GM18861 (cell line): Measurements from ENCODE around the gene BLVRB.
"Not testable (repeated sequence)": the region's sequence is repeated elsewhere in the genome, so short reads cannot be mapped to it uniquely, and the experiment has no call there.

Experiments used
- ATAC-seq: cut with Tn5 transposase; IDR thresholded peaks from one replicate; pipeline ENCODE4 v1.9.1; 2021; ENCODE audit not compliant: unreplicated experiment

The BLVRB gene

GRCh38 chr19:40489882-40490230, 24.3 kb upstream of the BLVRB start:
- no peak for ATAC-seq

GRCh38 chr19:40486017-40486416, 20.5 kb upstream of the BLVRB start:
- no peak for ATAC-seq

DNA sequence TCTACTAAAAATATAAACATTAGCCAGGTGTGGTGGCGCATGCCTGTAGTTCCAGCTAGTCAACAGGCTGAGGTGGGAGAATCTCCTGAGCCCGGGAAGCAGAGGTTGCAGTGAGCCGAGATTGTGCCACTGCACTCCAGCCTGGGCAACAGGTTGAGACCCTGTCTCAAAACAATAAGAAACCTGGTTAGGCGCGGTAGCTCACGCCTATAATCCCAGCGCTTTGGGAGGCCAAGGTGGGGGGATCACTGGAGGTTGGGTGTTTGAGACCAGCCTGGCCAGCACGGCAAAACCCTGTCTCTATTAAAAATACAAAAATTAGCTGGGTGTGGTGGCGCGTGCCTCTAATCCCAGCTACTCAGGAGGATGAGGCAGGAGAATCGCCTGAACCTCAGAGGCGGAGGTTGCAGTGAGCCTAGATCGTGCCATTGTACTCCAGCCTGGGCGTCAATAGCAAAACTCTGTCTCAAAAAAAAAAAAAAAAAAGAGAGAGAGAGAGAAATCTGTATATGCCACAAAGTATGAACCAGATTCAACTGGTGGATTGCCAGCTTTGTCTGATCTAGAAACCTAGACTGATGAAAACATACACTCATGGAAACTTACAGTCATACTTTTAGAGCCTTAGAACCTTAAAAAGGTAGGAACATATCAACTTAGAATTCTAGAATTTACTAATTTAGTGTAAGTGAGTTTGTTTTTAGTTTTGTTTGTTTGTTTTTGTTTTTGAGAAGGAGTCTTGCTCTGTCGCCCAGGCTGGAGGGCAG, 10.5 kb upstream of the BLVRB start:
- ATAC-seq, result not testable (repeated sequence)

DNA sequence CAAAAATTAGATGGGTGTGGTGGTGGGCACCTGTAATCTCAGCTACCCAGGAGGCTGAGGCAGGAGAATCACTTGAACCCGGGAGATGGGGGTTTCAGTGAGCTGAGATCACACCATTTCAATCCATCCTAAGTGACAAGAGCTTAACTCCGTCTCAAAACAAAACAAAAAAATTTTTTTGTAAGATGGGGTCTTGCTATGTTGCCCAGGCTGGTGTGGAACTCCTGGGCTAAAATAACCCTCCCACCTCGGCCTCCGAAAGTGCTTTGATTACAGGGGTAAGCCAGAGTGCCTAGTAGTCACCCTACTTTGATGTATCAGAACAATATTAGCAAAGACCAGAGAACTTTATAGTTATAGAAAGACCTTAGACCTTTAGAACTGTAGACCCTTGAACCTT, 9.2 kb upstream of the BLVRB start:
- no peak for ATAC-seq

DNA sequence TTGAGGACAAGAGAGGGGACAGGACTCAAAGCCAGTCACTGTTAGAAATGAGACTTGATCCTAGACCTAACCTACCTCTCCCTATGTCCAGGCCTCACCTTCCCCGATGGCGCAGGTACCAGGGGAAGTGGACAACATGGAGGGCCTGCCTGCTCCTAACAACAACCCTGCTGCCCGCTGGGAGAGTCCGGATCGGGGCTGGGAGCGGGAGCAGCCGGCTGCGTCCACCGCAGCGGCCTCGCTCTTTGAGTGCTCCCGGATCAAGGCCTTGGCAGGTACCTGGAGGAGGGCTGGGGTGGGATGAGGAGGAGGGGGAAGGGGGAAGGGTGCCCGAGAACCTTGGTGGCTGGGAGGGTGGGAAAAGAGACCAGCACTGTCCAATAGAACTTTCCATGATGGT, 7.0 kb upstream of the BLVRB start:
- no peak for ATAC-seq

DNA sequence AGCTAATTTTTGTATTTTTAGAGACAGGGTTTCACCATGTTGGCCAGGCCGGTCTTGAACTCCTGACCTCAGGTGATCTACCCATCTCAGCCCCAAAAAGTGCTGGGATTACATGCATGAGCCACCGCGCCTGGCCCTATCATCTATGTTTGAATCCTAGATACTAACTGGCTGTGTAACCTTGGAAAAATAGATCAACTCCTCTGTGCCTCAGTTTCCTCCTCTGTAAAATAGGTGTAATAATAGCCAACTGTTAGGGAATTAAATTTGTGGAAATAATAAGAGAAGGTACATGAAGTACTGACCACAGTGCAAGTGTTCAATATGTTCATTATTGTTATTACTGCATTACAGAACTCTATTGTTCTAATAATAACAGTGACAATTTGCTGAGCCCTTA, 5.6 kb upstream of the BLVRB start:
- no peak for ATAC-seq

DNA sequence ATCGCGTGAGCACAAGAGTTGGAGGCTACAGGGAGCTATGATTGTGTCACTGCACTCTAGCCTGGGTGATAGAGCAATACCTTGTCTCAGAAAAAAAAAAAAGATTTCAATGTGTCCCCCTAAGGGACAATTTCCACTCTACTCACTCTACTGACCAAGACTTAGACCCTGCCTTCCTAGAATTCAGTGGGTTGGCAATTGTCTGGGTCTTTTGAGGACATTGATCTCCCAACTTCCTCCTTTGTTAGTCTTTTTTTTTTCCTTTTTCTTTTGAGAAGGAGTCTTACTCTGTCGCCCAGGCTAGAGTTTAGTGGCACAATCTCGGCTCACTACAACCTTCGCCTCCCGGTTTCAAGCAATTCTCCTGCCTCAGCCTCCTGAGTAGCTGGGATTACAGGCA, 3.5 kb upstream of the BLVRB start:
- no peak for ATAC-seq

DNA sequence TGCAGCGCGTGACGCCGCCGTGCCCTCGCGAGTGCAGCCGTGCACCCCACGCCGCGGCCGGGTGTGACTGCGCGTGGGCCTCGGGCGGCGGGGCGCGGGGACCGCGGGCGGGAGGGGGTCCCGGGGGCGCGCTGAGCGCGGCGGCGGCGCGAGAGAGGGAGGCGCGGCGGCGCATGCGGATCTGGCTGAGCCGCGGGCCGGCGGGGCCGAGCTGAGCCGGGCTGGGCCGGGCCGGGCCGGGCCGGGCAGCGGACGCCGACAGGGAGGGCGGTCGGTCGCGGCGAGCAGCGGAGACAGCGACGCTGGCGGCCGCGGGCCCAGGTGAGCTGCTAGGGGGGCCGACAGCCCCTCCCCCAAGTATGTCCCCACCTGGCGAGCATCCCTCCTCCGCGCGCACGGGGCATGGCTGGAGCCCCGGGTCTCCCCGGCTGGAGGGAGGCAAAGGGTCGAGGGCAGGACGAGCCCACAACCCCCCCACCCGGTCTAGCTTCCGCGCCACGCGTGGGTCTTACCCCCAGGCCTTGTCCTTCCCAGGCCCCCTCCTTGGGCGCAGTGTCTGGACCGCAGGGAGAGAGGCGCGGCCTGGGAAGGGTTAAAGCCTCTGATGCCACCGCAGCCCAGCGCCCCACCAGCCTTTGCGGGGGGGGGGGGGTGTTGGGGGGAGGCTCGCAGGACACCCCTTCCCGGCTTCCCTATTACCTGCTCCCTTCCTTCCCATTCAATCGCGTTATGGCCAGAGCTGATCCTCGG, 1.6 kb upstream of the BLVRB start, which contains the start of gene SPTBN4:
SPTBN4 (plus strand) TSS at position 17 of the 750 bp plus-strand sequence. CDS start 5,621 bp downstream, outside the sequence.
- no peak for ATAC-seq

DNA sequence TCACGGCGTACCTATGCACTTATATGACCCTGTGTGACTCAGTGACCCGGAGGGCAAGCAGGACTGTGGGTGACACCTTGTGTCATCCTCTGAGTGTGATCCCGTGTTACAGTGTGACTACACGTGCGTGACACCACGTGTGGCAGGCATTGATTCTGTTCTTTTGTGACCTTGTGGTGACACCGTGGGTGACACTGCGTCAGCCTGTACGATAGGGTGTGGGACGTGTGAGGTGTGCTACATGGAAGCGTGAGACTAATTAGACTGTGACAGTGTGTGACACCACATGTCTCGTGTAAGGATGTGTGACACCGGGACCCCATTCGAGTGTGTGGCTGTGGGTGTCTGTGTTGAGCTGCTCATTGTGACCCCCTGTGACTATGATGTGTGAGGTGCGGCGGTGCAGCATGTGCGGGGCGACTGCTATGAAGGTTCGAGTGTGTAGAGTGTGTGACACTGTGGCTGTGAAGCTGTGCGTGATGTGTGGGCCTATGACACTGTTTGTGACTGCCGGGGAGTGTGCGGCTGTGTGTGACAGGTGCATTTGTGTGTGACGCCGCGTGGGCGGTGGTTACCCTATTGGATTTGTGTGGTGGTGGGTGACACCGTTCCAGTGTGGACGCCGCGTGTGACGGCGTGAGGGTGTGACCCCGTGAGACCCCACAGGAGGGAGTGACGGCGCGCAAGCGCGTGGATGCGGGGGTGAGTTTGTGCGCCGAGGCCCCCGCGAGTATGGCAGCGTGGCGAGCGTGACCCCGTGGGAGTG, 857 bp upstream of the BLVRB start:
- ATAC-seq, result peak; percentile 30

DNA sequence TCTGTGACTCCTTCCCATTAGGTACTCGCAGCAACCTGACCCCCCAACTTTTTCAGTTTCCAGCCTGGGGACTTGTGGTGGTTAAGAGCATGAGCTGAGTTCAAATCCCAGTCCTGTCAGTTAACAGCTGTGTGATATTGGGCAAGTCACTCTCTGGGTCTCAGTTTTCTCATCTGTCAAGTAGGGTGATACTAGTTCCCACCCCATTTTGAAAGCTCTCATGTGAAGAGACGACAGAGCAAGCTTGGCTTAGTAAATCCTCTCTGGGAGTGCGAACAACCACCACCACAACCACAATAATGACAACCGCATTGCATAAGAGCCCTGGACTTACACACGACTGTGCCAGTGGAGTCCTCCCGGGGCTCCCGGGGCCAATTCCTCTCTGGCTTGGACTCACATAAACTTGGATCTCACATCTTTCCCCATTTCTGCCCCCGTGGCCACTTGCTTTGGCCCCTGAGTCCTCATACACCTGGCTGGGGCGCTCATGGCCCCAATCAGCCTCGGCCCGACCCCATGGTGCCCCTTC, 454 bp downstream of the BLVRB start:
- no peak for ATAC-seq

- ATAC-seq, result no peak
Measured at GRCh38 chr19:40464059-40465024, 1.2 kb downstream of the BLVRB start.

GRCh38 chr19:40463587-40464037, 1.9 kb downstream of the BLVRB start:
- not testable (repeated sequence) for ATAC-seq

DNA sequence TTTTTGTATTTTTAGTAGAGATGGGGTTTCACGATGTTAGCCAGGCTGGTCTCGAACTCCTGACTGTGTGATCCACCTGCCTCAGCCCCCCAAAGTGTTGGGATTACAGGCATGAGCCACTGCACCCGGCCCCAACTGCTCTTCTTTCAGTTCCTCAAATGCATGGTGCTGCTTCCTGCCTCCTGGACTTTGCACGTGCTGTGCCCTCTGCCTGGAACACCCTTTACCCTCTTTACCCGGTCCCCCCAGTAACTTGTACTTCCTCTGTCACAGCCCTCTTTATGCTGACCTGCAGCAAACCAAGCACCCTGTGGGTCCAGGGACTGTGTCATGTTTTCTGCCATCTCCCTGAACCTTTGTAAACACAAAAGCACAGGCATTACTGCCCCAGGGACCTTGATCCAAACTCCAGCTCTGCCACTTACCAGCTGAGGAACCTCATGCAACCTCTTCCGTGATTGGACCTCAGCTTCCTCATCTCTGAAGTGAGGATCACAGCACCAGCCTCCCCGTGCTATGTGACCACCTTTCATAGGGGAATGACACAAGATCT, 3.8 kb downstream of the BLVRB start:
- ATAC-seq, result no peak

DNA sequence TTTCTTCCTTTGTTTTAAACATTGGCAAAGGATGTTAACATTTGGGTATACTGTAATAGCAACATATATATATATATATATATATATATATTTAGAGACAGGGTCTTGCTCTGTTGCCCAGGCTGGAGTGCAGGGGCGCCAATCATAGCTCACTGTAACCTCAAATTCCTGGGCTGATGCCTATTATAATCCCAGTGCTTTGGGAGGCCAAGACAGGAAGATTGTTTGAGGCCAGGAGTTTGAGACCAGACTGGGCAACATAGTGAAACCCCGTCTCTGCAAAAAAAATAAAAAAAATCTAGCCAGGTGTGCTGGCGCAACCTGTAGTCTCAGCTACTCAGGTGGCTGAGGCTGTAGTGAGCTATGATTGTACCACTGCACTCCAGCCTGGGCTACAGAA, 5.4 kb downstream of the BLVRB start:
- ATAC-seq, result no peak

GRCh38 chr19:40458597-40458974, 7.0 kb downstream of the BLVRB start:
- ATAC-seq, result no peak

- no peak for ATAC-seq
Measured at GRCh38 chr19:40457953-40458596, 7.5 kb downstream of the BLVRB start.

GRCh38 chr19:40457048-40457447, 8.5 kb downstream of the BLVRB start:
- no peak for ATAC-seq

DNA sequence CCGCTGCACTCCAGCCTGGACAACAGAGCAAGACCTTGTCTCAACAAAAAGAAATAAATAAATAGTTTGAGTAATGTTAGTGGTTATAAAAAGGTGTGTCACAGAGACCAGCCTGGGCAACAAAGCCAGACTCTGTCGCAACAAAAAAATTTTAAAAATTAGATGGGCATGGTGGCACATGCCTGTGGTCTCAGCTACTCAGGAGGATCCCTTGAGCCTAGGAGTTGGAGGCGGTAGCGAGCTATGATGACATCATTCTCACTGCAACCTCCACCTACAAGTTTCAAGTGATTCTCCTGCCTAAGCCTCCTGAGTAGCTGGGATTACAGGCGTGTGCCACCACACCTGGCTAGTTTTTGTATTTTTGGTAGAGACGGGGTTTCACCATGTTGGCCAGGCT, 11.6 kb downstream of the BLVRB start:
- not testable (repeated sequence) for ATAC-seq

GRCh38 chr19:40453151-40453735, 12.3 kb downstream of the BLVRB start:
- no peak for ATAC-seq
